SKM-1 (cell line): ENCODE measurements around the gene FAM184A.
A peak's percentile ranks its signal among the peaks of the same experiment; 100 is the strongest.
"Not testable (repeated sequence)": the region's sequence is repeated elsewhere in the genome, so short reads cannot be mapped to it uniquely, and the experiment has no call there.

Source experiments
- DNase-seq: peaks from one replicate; lab custom pipeline; 2025; ENCODE audit not compliant: unreplicated experiment; lab: John Stamatoyannopoulos, UW

Gene FAM184A

GRCh38 chr6:119022796-119023195 lies 55.7 kb downstream of the FAM184A start:
- DNase-seq: no peak

- DNase-seq: no peak
These were observed 57.6 kb downstream of the FAM184A start for GRCh38 chr6:119020597-119021561.

- not testable (repeated sequence) for DNase-seq
These were observed 63.3 kb downstream of the FAM184A start for GRCh38 chr6:119015165-119015564.

GRCh38 chr6:119012521-119012920 lies 65.9 kb downstream of the FAM184A start:
- no peak for DNase-seq

- not testable (repeated sequence) for DNase-seq
These were observed 69.2 kb downstream of the FAM184A start for GRCh38 chr6:119009266-119009665.

GRCh38 chr6:119006974-119007373 lies 71.5 kb downstream of the FAM184A start:
- DNase-seq: no peak

- DNase-seq: no peak
These were observed 76.4 kb downstream of the FAM184A start for GRCh38 chr6:119002069-119002468.

- no peak for DNase-seq
These were observed 78.9 kb downstream of the FAM184A start for GRCh38 chr6:118999494-119000040.

GRCh38 chr6:118997426-118997825 lies 81.0 kb downstream of the FAM184A start:
- DNase-seq: not testable (repeated sequence)

- no peak for DNase-seq
These were observed 82.1 kb downstream of the FAM184A start for GRCh38 chr6:118996289-118996820.

- no peak for DNase-seq
These were observed 84.6 kb downstream of the FAM184A start for GRCh38 chr6:118993803-118994251.

GRCh38 chr6:118993358-118993757 lies 85.1 kb downstream of the FAM184A start:
- no peak for DNase-seq

GRCh38 chr6:118992186-118992795 lies 86.2 kb downstream of the FAM184A start:
- no peak for DNase-seq

GRCh38 chr6:118986312-118986711 lies 92.2 kb downstream of the FAM184A start:
- DNase-seq: no peak

- DNase-seq: no peak
These were observed 93.2 kb downstream of the FAM184A start for GRCh38 chr6:118985123-118985830.

- no peak for DNase-seq
These were observed 94.1 kb downstream of the FAM184A start for GRCh38 chr6:118984342-118984741.

GRCh38 chr6:118982575-118982911 lies 95.9 kb downstream of the FAM184A start:
- DNase-seq: no peak

- no peak for DNase-seq
These were observed 96.4 kb downstream of the FAM184A start for GRCh38 chr6:118981884-118982574.

- peak; percentile 20 for DNase-seq
These were observed 98.4 kb downstream of the FAM184A start for GRCh38 chr6:118980063-118980462.

GRCh38 chr6:118974790-118975189 lies 103.7 kb downstream of the FAM184A start:
- no peak for DNase-seq
